Activated CD8-positive, alpha-beta T cell treated with anti-CD3 and anti-CD28 coated beads for 36 hours (primary cell): ENCODE data around the gene PCNX3. TPM values are rescaled to one million over a fixed set of nuclear protein-coding genes. Genes with fewer than 3 reads are reported as not detected.

Experiments
- ATAC-seq: fragments of 200-7000 bp; cut with Tn5 transposase; one replicate; pipeline ENCODE4 v1.10.0; 2021; ENCODE audit warnings: mild to moderate bottlenecking, moderate library complexity
- CTCF ChIA-PET: fragments of 350-600 bp; sonication (Branson Sonifier 250); formaldehyde crosslinking; loops from one replicate; lab custom pipeline; 2021; ENCODE audit warnings: antibody characterized with exemption; lab: Charles Lee
- POLR2A ChIA-PET: fragments of 350-600 bp; sonication (Branson Sonifier 250); formaldehyde crosslinking; loops from one replicate; lab custom pipeline; 2021; ENCODE audit warnings: antibody characterized with exemption; lab: Charles Lee
- DNase-seq: peaks from one replicate; pipeline ENCODE4 v3.0.0-alpha.2; 2020
- H3K27ac Mint-ChIP-seq: one replicate; pipeline ENCODE4 v1.8.0; 2021; ENCODE audit warnings: mild to moderate bottlenecking, mixed read lengths
- H3K27me3 Mint-ChIP-seq: one replicate; pipeline ENCODE4 v1.8.0; 2021; ENCODE audit warnings: mixed read lengths
- H3K36me3 Mint-ChIP-seq: one replicate; pipeline ENCODE4 v1.8.0; 2021; ENCODE audit warnings: low read depth, mixed read lengths
- H3K4me1 Mint-ChIP-seq: one replicate; pipeline ENCODE4 v1.8.0; 2021; ENCODE audit warnings: low read depth, mixed read lengths
- H3K4me3 Mint-ChIP-seq: one replicate; pipeline ENCODE4 v1.8.0; 2021; ENCODE audit warnings: mild to moderate bottlenecking, moderate library complexity, mixed read lengths
- H3K9me3 Mint-ChIP-seq: one replicate; pipeline ENCODE4 v1.8.0; 2021; ENCODE audit warnings: mixed read lengths
- intact Hi-C: fragments of 100-400 bp; cut with micrococcal nuclease; formaldehyde crosslinking; loops from one replicate; pipeline ENCODE4 v1.10.0; 2022
- total RNA-seq, 2 experiments: library from RNA; stranded (reverse); gene quantifications; one replicate each; pipeline ENCODE4 v1.2.3, GENCODE V29; 2021
- TF ChIP-seq, protein P1 (sequence below): fragments of 200-600 bp; IDR thresholded peaks from one replicate; pipeline ENCODE4 v1.8.0; 2022; ENCODE audit warnings: antibody characterized with exemption, mild to moderate bottlenecking

Gene PCNX3
- total RNA-seq, 2 experiments from 2014 or later = 34.3 to 34.4 TPM

GRCh38 chr11:65571940-65572339, 43.6 kb upstream of the PCNX3 start:
- ChIA-PET POLR2A (interaction anchor here (0.7 to 6.0 kb wide), 14 partner anchors 11 to 155 kb away, joined by 3 to 51 read pairs (median 10); partner anchors contain the start of genes LTBP3, MALAT1, MAP3K11 and NEAT1), CTCF (interaction anchor here (0.7 to 4.7 kb wide), 17 partner anchors 11 to 243 kb away, joined by 3 to 59 read pairs (median 4); partner anchors contain the start of genes KAT5, LTBP3, MAP3K11 and PCNX3)
- H3K4me3 Mint-ChIP-seq = peak overlapping the region; percentile 93
- no peak for DNase-seq
- intact Hi-C loops = loop anchor here (5.0 kb wide), 1 partner anchor 145 kb away; no protein-coding TSS in a partner anchor
- TF ChIP-seq, protein P1, sequence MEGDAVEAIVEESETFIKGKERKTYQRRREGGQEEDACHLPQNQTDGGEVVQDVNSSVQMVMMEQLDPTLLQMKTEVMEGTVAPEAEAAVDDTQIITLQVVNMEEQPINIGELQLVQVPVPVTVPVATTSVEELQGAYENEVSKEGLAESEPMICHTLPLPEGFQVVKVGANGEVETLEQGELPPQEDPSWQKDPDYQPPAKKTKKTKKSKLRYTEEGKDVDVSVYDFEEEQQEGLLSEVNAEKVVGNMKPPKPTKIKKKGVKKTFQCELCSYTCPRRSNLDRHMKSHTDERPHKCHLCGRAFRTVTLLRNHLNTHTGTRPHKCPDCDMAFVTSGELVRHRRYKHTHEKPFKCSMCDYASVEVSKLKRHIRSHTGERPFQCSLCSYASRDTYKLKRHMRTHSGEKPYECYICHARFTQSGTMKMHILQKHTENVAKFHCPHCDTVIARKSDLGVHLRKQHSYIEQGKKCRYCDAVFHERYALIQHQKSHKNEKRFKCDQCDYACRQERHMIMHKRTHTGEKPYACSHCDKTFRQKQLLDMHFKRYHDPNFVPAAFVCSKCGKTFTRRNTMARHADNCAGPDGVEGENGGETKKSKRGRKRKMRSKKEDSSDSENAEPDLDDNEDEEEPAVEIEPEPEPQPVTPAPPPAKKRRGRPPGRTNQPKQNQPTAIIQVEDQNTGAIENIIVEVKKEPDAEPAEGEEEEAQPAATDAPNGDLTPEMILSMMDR = peak; percentile 31
- peak overlapping the region; percentile 89 for H3K27ac Mint-ChIP-seq
- H3K27me3 Mint-ChIP-seq = no peaks in the 10 kb centered on the region
- peaks cover 45% of the 10 kb centered on the region for H3K4me1 Mint-ChIP-seq
- H3K36me3 Mint-ChIP-seq = peaks cover 39% of the 10 kb centered on the region
- no peak for ATAC-seq
- no peaks in the 10 kb centered on the region for H3K9me3 Mint-ChIP-seq

DNA sequence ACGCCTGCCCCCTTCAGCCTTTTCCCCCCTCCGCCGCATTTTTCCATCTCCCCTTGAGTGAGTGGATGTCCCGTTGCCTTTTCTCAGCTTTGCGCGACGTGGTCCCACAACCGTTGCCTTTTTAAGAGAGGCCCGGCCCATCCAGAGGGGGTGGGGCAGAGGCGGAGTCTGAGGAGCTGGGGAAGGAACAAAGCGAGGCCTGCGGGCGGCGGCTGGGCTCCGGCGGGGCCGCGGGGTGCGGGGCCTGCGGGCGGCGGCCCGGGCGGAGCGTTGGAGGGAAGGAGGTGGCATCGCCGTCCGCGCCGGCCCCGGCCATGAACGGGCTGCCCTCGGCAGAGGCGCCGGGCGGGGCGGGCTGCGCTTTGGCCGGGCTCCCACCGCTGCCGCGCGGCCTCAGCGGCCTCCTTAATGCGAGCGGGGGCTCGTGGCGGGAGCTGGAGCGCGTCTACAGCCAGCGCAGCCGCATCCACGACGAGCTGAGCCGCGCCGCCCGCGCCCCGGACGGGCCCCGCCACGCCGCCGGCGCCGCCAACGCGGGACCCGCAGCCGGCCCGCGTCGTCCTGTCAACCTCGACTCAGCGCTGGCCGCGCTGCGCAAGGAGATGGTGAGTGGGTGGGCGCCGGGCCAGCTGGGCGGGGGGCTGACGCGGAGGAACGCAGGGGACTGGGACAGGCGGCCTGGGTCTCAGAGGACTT, 43.1 kb upstream of the PCNX3 start, which contains the start of gene FAM89B:
Gene FAM89B, plus strand, starts transcription at position 183 of the 696 bp plus-strand sequence. Its CDS starts 132 bp downstream, at position 315.
- no peaks in the 10 kb centered on the region for H3K9me3 Mint-ChIP-seq
- intact Hi-C loops = loop anchor here (5.0 kb wide), 1 partner anchor 145 kb away; no protein-coding TSS in a partner anchor
- TF ChIP-seq, protein P1 = no peak
- ChIA-PET POLR2A (interaction anchor here (0.7 to 6.0 kb wide), 17 partner anchors 8 to 287 kb away, joined by 3 to 51 read pairs (median 5); partner anchors contain the start of genes CFL1, LTBP3, MALAT1 and MAP3K11), CTCF (interaction anchor here (0.9 to 4.7 kb wide), 15 partner anchors 11 to 139 kb away, joined by 3 to 59 read pairs (median 6); partner anchors contain the start of genes KAT5, LTBP3, MAP3K11 and PCNX3)
- peaks cover 47% of the 10 kb centered on the region for H3K4me1 Mint-ChIP-seq
- H3K4me3 Mint-ChIP-seq = peak within 1 kb of the TSS; percentile 93
- H3K27me3 Mint-ChIP-seq = no peaks in the 10 kb centered on the region
- peak within 1 kb of the TSS; percentile 89 for H3K27ac Mint-ChIP-seq
- H3K36me3 Mint-ChIP-seq = peaks cover 38% of the 10 kb centered on the region
- DNase-seq = peak; percentile 94
- ATAC-seq = no peak

DNA sequence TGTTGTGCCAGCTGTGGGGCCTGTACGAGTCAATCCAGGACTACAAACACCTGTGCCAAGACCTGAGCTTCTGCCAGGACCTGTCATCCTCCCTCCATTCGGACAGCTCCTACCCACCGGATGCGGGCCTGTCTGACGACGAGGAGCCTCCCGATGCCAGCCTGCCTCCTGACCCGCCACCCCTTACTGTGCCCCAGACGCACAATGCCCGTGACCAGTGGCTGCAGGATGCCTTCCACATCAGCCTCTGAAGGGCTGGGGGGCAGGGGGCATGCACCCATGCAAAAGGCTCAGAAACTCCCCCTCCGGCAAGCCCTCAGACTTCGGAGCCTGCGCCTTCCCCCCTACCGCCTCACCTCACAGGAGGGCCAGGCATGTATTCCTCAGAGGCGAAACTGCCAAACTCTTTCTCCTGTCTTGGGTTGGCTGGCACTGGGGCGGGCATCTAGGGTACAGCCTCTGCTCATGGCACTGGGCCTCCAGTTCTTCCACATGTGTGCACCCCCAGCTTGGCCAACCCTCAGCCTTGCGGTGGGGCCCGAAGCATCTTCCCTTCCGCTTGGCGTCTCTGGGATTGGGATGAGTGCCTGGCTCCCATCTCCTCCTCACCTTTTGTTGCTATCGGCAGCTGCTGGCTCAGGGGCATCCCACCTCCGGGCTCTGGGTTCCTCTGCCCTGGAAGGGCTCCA, 42.0 kb upstream of the PCNX3 start:
- CTCF ChIA-PET = interaction anchor here (0.7 to 4.7 kb wide), 12 partner anchors 8 to 74 kb away, joined by 3 to 59 read pairs (median 6); partner anchors contain the start of genes LTBP3, MAP3K11 and PCNX3
- TF ChIP-seq, protein P1 = no peak
- Mint-ChIP-seq H3K36me3 (peaks cover 37% of the 10 kb centered on the region), H3K4me1 (peaks cover 52% of the 10 kb centered on the region), H3K4me3 (peak overlapping the region; percentile 77), H3K9me3 (no peaks in the 10 kb centered on the region), H3K27me3 (no peaks in the 10 kb centered on the region), H3K27ac (peak overlapping the region; percentile 81)
- ATAC-seq = no peak
- no peak for DNase-seq
- POLR2A ChIA-PET = interaction anchor here (0.7 to 6.0 kb wide), 15 partner anchors 9 to 286 kb away, joined by 3 to 51 read pairs (median 4); partner anchors contain the start of genes CFL1, MALAT1, NEAT1 and PCNX3
- intact Hi-C loops = loop anchor here (2.0 to 5.0 kb wide), 3 partner anchors 15 to 146 kb away; partner anchors contain the start of genes MAP3K11 and PCNX3

- peak overlapping the region; percentile 90 for H3K4me3 Mint-ChIP-seq
- ATAC-seq = peak; percentile 28
- H3K36me3 Mint-ChIP-seq = peaks cover 35% of the 10 kb centered on the region
Observed at GRCh38 chr11:65574109-65574810, 41.3 kb upstream of the PCNX3 start.

More at GRCh38 chr11:65574109-65574810, 41.3 kb upstream of the PCNX3 start:
- H3K27me3 Mint-ChIP-seq = no peaks in the 10 kb centered on the region
- ChIA-PET CTCF (interaction anchor here (1.0 to 4.7 kb wide), 9 partner anchors 9 to 33 kb away, joined by 3 to 84 read pairs (median 17); partner anchors contain the start of gene LTBP3), POLR2A (interaction anchor here (0.7 to 6.0 kb wide), 11 partner anchors 14 to 315 kb away, joined by 3 to 87 read pairs (median 6); partner anchors contain the start of genes FIBP, KCNK7, MALAT1 and NEAT1)
- peak; percentile 93 for DNase-seq
- H3K4me1 Mint-ChIP-seq = peaks cover 50% of the 10 kb centered on the region
- peak overlapping the region; percentile 91 for H3K27ac Mint-ChIP-seq
- TF ChIP-seq, protein P1 = peak; percentile 97
- intact Hi-C loops = loop anchor here (2.0 to 5.0 kb wide), 3 partner anchors 15 to 147 kb away; partner anchors contain the start of genes MAP3K11 and PCNX3
- H3K9me3 Mint-ChIP-seq = no peaks in the 10 kb centered on the region
